ENCODE results near the gene ST3GAL5. TPM values are rescaled to one million over a fixed set of nuclear protein-coding genes. Genes with fewer than 3 reads are reported as not detected.

The ST3GAL5 gene
- total and polyA plus RNA-seq, 2 of the 8 experiments (the other 6 are each of a cell fraction or from before 2014, with no cell fraction given), result 1.9 to 4.5 TPM

- Histone ChIP-seq H3K4me1 (replicated peaks in 1 of 4; ENCODE audit: control insufficient read depth in 3 of 4, insufficient read depth in 4 of 4, low read length in 3 of 4) (peaks cover 0 to 2% (median 0%) of the 10 kb centered on the region in 4 experiments; a peak in 1 of 7 replicates), H2BK120ac (replicated peaks; ENCODE audit: low read depth, low read length) (no peak overlapping the region), H3K23me2 (ENCODE audit: low read depth, low read length) (no peaks in the 10 kb centered on the region), H4K5ac (ENCODE audit: insufficient read length, low read depth, low read length) (no peak overlapping the region), H4K91ac (replicated peaks; ENCODE audit: insufficient read length, low read length) (no peak overlapping the region), H2AFZ (ENCODE audit: low read length) (no peak overlapping the region), H2BK15ac (ENCODE audit: low read length) (no peak overlapping the region), H4K20me1 (replicated peaks in 1 of 2; ENCODE audit: control insufficient read depth in 1 of 2, insufficient read depth in 2 of 2, low read length in 2 of 2) (no peaks in the 10 kb centered on the region), H3K4me2 (ENCODE audit: insufficient read depth in 1 of 2, low read depth in 2 of 2, low read length in 2 of 2) (no peak overlapping the region), H4K8ac (ENCODE audit: extremely low read depth, insufficient read depth, low read length) (no peak overlapping the region), H2BK5ac (ENCODE audit: low read depth, low read length) (no peak overlapping the region), H3K36me3 (ENCODE audit: control insufficient read depth in 2 of 4, insufficient read depth in 4 of 4, low read length in 3 of 4) (no peaks in the 10 kb centered on the region), H3K56ac (replicated peaks; ENCODE audit: insufficient read length, low read depth, low read length) (no peak overlapping the region), H3K18ac (ENCODE audit: extremely low read depth, low read length) (no peak overlapping the region), H3K14ac (ENCODE audit: insufficient read length) (no peak overlapping the region), H3K23ac (ENCODE audit: insufficient read length) (no peak overlapping the region), H3K9ac (replicated peaks in 1 of 4; ENCODE audit: extremely low read depth in 1 of 4, low read depth in 3 of 4, low read length in 3 of 4) (no peak overlapping the region), H3K27me3 (replicated peaks in 1 of 4; ENCODE audit: control insufficient read depth in 3 of 4, extremely low read depth in 1 of 4, insufficient read depth in 3 of 4, low read length in 3 of 4) (no peaks in the 10 kb centered on the region), H3K9me3 (ENCODE audit: insufficient read depth in 2 of 2, low read depth in 1 of 2, low read length in 1 of 2) (no peaks in the 10 kb centered on the region), H3K79me1 (ENCODE audit: low read depth, low read length) (no peaks in the 10 kb centered on the region), H3K4ac (replicated peaks; ENCODE audit: insufficient read length, low read depth, low read length) (no peak overlapping the region), H3K79me2 (ENCODE audit: control insufficient read depth in 1 of 2, insufficient read depth in 2 of 2, low read length in 2 of 2) (no peaks in the 10 kb centered on the region), H2BK20ac (ENCODE audit: low read length) (no peak overlapping the region), H2BK12ac (ENCODE audit: low read depth, low read length) (no peak overlapping the region), H3K27ac (ENCODE audit: low read depth, low read length) (no peak overlapping the region), H3K4me3 (ENCODE audit: extremely low read depth in 1 of 4, insufficient read depth in 2 of 4, low read depth in 3 of 4, low read length in 4 of 4) (no peak overlapping the region), H2AK5ac (ENCODE audit: low read depth, low read length) (no peak overlapping the region)
- CTCF ChIA-PET (ENCODE audit: partially characterized antibody), result interaction anchor here (0.7 to 1.4 kb wide), 2 partner anchors 35 to 40 kb away, joined by 3 to 6 read pairs; no protein-coding TSS in a partner anchor
- TF ChIP-seq RAD21 (IDR thresholded peaks at IDR 0.05 in 1 of 2, conservative IDR thresholded peaks at IDR 0.05 in 1 of 2; ENCODE audit: low read depth in 2 of 2, low read length in 2 of 2), result no peak
- POLR2A ChIA-PET (ENCODE audit: partially characterized antibody), result no interaction called here
- WGBS, 2 experiments (ENCODE audit: extremely low coverage in 1 of 2, insufficient coverage in 1 of 2, insufficient read length in 1 of 2, insufficient replicate concordance in 2 of 2, low coverage in 1 of 2, low lambda C conversion rate in 2 of 2, missing lambda C conversion rate in 1 of 2), result 83% methylated on average over 11 of the region's 11 CpGs; no CpG with 5 or more reads in 1 of the 2 experiments
- FAIRE-seq (no peak), DNase-seq (ENCODE audit: low read depth in 1 of 2, low spot score in 2 of 2) (no peak)
These were observed 21.1 kb downstream of the ST3GAL5 start for GRCh38 chr2:85867556-85868292.

All from H1 (cell line).